Heart left ventricle (tissue), 16 donors: ENCODE data around the gene TRIM4. TPM values are rescaled to one million over a fixed set of nuclear protein-coding genes. Genes with fewer than 3 reads are reported as not detected.
A peak's percentile ranks its signal among the peaks of the same experiment; 100 is the strongest.

ENCODE experiments used
- ATAC-seq, 4 donors: fragments of 200-7000 bp; cut with Tn5 transposase; one replicate each; pipeline ENCODE4 v1.9.1; 2020 to 2022; ENCODE audit warnings: moderate library complexity in 4 of 4, mild to moderate bottlenecking in 3 of 4, moderate number of reproducible peaks in 1 of 4
- DNase-seq, 5 donors: peaks; one replicate each; pipeline ENCODE4 v3.0.0-alpha.2; 2020
- H3K27ac ChIP-seq, 12 donors: fragments of 200-600 bp; sonication (generic) in 4 of 12; one replicate each; pipeline versions ENCODE4 v1.5.0 to v1.8.0; 2016 to 2022; ENCODE audit warnings: mild to moderate bottlenecking in 2 of 12
- H3K27me3 ChIP-seq, 9 donors: fragments of 200-600 bp; sonication (generic) in 2 of 9; one replicate each; pipeline versions ENCODE4 v1.5.1 to v1.8.0; 2016 to 2022; ENCODE audit warnings: mild to moderate bottlenecking in 3 of 9
- H3K36me3 ChIP-seq, 9 donors: fragments of 200-600 bp; sonication (generic) in 2 of 9; one replicate each; pipeline versions ENCODE4 v1.5.0 to v1.8.0; 2018 to 2022; ENCODE audit warnings: mild to moderate bottlenecking in 2 of 9
- H3K4me1 ChIP-seq, 12 donors: fragments of 200-600 bp; sonication (generic) in 4 of 12; one replicate each; pipeline versions ENCODE4 v1.5.0 to v1.8.0; 2016 to 2022; ENCODE audit warnings: mild to moderate bottlenecking in 3 of 12
- H3K4me3 ChIP-seq, 12 donors: fragments of 200-600 bp; sonication (generic) in 4 of 12; one replicate each; pipeline versions ENCODE4 v1.5.0 to v1.8.0; 2017 to 2022; ENCODE audit warnings: mild to moderate bottlenecking in 9 of 12, moderate library complexity in 4 of 12
- H3K9me3 ChIP-seq, 12 donors: fragments of 200-600 bp; sonication (generic) in 4 of 12; one replicate each; pipeline versions ENCODE4 v1.5.0 to v1.8.0; 2016 to 2022; ENCODE audit warnings: mild to moderate bottlenecking in 1 of 12
- POLR2A ChIP-seq, 2 donors: fragments of 450-650 bp; IDR thresholded peaks; one replicate each; pipeline ENCODE4 v1.6.1; 2017; ENCODE audit warnings: antibody characterized with exemption in 2 of 2, mild to moderate bottlenecking in 2 of 2, moderate library complexity in 2 of 2
- WGBS, 4 donors: extraction: QIAGEN DNeasy Blood & Tissue Kit in 2 of 4; methylation state at CpG; one replicate each; pipeline versions ENCODE4 v1.1.5 to v1.1.7; 2013 to 2018; 5-methylcytosine and 5-hydroxymethylcytosine counted together
- intact Hi-C, 10 donors: fragments of 100-400 bp; cut with DNase I; formaldehyde crosslinking; loops; one replicate each; pipeline versions ENCODE4 v1.11.1 to v1.14.2; 2022
- polyA plus RNA-seq, 2 donors: library from polyadenylated mRNA; stranded (reverse); fragments of 200-250 nt; gene quantifications; one replicate each; pipeline ENCODE4 v1.2.3, GENCODE V29; 2013
- total RNA-seq, 9 donors: library from RNA; depleted of rRNA in 2 of 9; stranded (reverse); fragments of >200 nt in 2 of 9; fragmentation: NEBNext Ultra II Directional in 3 of 9; extraction: Animal tissue kit (Norgen Biotek cat#: 25700) in 3 of 9; gene quantifications; one replicate each; pipeline versions ENCODE4 v1.1.0 to v1.2.4, GENCODE V29; 2016 to 2023
- TF ChIP-seq, protein P1 (sequence below), 12 donors: fragments of 200-600 bp; sonication (generic) in 4 of 12; IDR thresholded peaks; one replicate each; pipeline versions ENCODE4 v1.5.0 to v1.8.0; 2018 to 2022; ENCODE audit warnings: antibody characterized with exemption in 12 of 12, mild to moderate bottlenecking in 5 of 12
- donor health status: ischemic (EF 13 %, LVEDD 7.1; RV severe dilation, severe dysfunction).
- donor health status: healthy with polysubstance abuse.
- donor health status: DM: no; HTN: yes; CAD: no.
- donor health status: DM: no; HTN: no; CAD: no.
- donor health status: ischemic (EF 25% LVEDD 6.9; RV normal size, moderate dysfunction).
- donor health status: ischemic (EF 25% LVEDD 5.7; RV mildly dilated, moderate dysfunction).
- donor health status: healthy.
- donor health status: DM: yes; HTN: yes; CAD: no.
- donor health status: ischemic (EF 35%, LVEDD 5.7; RV mildly dilated, moderate dysfunction).
- donor health status: nonischemic (EF 11% LVEDD 7.7; RV severe dilation, severe dysfunction).
- donor health status: DM: yes; HTN: yes; CAD: no.
- donor health status: PGD.
- donor health status: ischemic (EF 29% LVEDD 5.4; RV normal size, mild dysfunction).
- donor health status: nonischemic (EF 23%, LVEDD 6.1; RV moderate dilation, normal function).

Gene TRIM4
- total and polyA plus RNA-seq, 11 donors = 4.7 to 13.5 (median 6.9) TPM

DNA sequence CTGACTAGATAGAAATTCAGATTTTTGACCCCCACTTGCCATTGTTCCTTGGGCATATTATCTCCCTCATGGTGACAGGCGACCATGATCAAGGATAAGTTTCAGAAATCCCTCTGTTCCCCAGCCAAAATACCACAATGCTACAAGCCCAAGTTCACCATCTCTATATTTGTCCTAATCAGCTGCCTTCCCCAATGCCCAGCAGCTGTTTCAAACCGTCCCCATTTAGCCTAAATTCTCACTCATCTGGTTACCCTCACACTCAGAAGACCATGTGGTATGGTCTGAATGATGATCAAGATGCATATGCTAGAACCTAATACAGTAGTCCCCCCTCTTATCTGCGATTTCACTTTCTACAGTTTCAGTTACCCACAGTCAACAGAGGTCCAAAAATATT is 11.0 kb upstream of the TRIM4 start:
- ATAC-seq (no peak), DNase-seq (no peak)
- H3K27me3 ChIP-seq = peaks cover 0 to 4% (median 0%) of the 10 kb centered on the region in 9 donors
- peak overlapping the region in 3 of 12 donors; percentile 48 to 77 (median 74) for H3K27ac ChIP-seq
- no peak overlapping the region for H3K4me3 ChIP-seq
- intact Hi-C loops = loop anchor here in 3 of 10 donors (5.0 kb wide), 1 partner anchor 57 kb away; no protein-coding TSS in a partner anchor
- TF ChIP-seq POLR2A (IDR thresholded peaks at IDR 0.05) = no peak
- TF ChIP-seq, protein P1, sequence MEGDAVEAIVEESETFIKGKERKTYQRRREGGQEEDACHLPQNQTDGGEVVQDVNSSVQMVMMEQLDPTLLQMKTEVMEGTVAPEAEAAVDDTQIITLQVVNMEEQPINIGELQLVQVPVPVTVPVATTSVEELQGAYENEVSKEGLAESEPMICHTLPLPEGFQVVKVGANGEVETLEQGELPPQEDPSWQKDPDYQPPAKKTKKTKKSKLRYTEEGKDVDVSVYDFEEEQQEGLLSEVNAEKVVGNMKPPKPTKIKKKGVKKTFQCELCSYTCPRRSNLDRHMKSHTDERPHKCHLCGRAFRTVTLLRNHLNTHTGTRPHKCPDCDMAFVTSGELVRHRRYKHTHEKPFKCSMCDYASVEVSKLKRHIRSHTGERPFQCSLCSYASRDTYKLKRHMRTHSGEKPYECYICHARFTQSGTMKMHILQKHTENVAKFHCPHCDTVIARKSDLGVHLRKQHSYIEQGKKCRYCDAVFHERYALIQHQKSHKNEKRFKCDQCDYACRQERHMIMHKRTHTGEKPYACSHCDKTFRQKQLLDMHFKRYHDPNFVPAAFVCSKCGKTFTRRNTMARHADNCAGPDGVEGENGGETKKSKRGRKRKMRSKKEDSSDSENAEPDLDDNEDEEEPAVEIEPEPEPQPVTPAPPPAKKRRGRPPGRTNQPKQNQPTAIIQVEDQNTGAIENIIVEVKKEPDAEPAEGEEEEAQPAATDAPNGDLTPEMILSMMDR (IDR thresholded peaks at IDR 0.05) = no peak
- H3K9me3 ChIP-seq = no peaks in the 10 kb centered on the region
- peaks cover 0 to 15% (median 10%) of the 10 kb centered on the region in 12 donors for H3K4me1 ChIP-seq
- no peaks in the 10 kb centered on the region for H3K36me3 ChIP-seq
- WGBS, 4 donors = 86 to 94% (median 92%) methylated on average over 3 of the region's 3 CpGs

DNA sequence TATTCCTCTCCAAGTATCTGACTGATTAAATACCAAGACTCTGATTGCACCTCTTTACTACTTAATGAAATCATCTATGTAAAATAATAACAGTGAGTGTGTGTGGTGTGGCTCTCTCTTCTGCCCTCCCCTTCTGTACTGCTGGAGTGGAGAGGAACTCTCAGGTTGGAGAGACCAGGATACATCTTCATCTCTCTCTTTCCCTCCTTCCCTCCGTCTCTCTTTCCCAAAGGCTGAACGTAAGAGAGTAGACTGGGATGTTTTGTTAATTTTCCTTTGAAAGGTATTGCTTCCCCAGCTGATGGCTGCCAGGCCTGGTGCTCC is 10.4 kb upstream of the TRIM4 start:
- ATAC-seq (no peak), DNase-seq (no peak)
- no peak for TF ChIP-seq POLR2A (IDR thresholded peaks at IDR 0.05)
- TF ChIP-seq, protein P1 (IDR thresholded peaks at IDR 0.05) = peak in 1 of 12 donors; percentile 0
- 19 to 29% (median 26%) methylated on average over 2 of the region's 2 CpGs for WGBS, 4 donors
- H3K36me3 ChIP-seq = no peaks in the 10 kb centered on the region
- intact Hi-C loops = loop anchor here in 7 of 10 donors (1.0 to 5.0 kb wide), 3 partner anchors 58 to 63 kb away; no protein-coding TSS in a partner anchor
- peaks cover 0 to 15% (median 10%) of the 10 kb centered on the region in 12 donors for H3K4me1 ChIP-seq
- peak overlapping the region in 9 of 12 donors; percentile 36 to 48 (median 43) for H3K4me3 ChIP-seq
- H3K27me3 ChIP-seq = peaks cover 0 to 4% (median 0%) of the 10 kb centered on the region in 9 donors
- peak overlapping the region in 11 of 12 donors; percentile 37 to 79 (median 62) for H3K27ac ChIP-seq
- H3K9me3 ChIP-seq = no peaks in the 10 kb centered on the region

DNA sequence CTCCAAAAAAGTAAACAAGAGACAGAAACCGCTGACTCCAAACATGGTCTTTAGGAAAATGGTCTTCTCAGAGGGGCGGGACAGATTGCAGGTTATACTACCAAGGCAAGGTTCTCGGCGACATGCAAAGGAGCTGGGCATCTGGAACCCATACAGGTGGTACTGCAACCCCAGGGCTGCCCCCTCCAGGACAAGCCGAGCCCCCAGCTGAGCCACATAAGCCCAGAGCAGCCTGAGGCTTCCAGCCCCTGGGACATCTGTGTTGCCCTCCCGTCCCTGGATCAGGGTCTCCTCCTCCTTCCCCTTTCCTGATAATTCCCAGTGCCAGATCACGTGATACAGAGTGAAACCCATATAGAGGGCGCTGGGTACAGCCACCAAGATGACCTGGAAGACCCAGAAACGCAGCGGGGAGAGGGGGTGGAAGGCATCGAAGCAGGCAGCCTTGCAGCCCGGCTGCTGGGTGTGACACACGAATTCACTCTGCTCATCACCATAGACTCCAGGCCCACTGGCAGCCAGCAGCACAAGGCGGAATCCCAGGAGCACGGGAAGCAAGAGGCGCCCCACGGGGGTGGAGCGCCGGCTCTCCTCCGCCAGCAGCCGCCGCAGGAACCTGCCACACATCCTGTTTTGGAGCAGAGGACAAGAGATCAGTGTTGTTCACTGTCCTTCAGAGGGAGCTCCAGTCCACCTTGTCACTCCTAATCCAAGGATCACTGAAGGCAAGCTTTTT is 9.8 kb upstream of the TRIM4 start, which contains the start of gene GJC3:
GJC3 (minus strand) TSS at position 627 of the 736 bp plus-strand sequence; CDS start at position 627, 0 bp downstream.
- peaks cover 0 to 15% (median 10%) of the 10 kb centered on the region in 12 donors for H3K4me1 ChIP-seq
- H3K27me3 ChIP-seq = peaks cover 0 to 3% (median 0%) of the 10 kb centered on the region in 9 donors
- H3K36me3 ChIP-seq = no peaks in the 10 kb centered on the region
- no peaks in the 10 kb centered on the region for H3K9me3 ChIP-seq
- DNase-seq = peak; percentile 71 to 80 (median 75)
- intact Hi-C loops = loop anchor here in 4 of 10 donors (1.0 to 5.0 kb wide), 2 partner anchors 62 to 63 kb away; no protein-coding TSS in a partner anchor
- TF ChIP-seq, protein P1 (IDR thresholded peaks at IDR 0.05) = peak; percentile 23 to 71 (median 53)
- TF ChIP-seq POLR2A (IDR thresholded peaks at IDR 0.05) = peak in 1 of 2 donors; percentile 22
- peak within 1 kb of the TSS in 11 of 12 donors; percentile 12 to 48 (median 39) for H3K4me3 ChIP-seq
- peak within 1 kb of the TSS; percentile 37 to 79 (median 62) for H3K27ac ChIP-seq
- ATAC-seq = peak; percentile 83 to 98 (median 97)
- WGBS, 4 donors = 19 to 35% (median 21%) methylated on average over 10 to 22 of the region's 22 CpGs

DNA sequence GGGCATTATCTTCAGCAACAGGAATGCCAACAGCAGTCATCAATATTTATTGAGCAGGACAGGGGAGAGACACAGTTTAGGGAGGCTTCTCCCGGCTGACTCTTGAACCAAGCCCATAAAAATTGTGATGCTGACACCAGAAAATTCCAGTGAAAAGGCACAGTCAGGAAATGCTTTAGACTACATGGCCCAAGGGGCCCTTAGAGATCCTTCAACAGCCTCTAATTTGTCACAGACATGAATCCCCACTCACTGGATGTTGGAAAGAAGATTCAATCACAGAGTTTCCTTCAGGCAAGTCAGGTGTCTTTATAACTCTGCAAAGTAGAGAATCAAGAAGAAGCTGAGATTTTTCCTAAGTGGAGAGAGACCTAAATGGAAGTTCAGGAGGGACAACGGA is 8.9 kb upstream of the TRIM4 start:
- DNase-seq (no peak), ATAC-seq (no peak)
- 70 to 87% (median 84%) methylated on average over 2 of the region's 2 CpGs for WGBS, 4 donors
- Histone ChIP-seq H3K9me3 (no peaks in the 10 kb centered on the region), H3K4me3 (no peak overlapping the region), H3K36me3 (no peaks in the 10 kb centered on the region), H3K27me3 (peaks cover 0 to 3% (median 0%) of the 10 kb centered on the region in 9 donors), H3K27ac (peak overlapping the region in 1 of 12 donors; percentile 74), H3K4me1 (peaks cover 0 to 15% (median 10%) of the 10 kb centered on the region in 12 donors)
- TF ChIP-seq POLR2A (IDR thresholded peaks at IDR 0.05) = no peak
- TF ChIP-seq, protein P1 (IDR thresholded peaks at IDR 0.05) = no peak
- intact Hi-C loops = loop anchor here in 3 of 10 donors (5.0 kb wide), 1 partner anchor 64 kb away; no protein-coding TSS in a partner anchor
